ENCODE data around the gene MRRF.

MRRF gene

GRCh38 chr9:122277285-122277897 lies 12.7 kb downstream of the MRRF start:
- TF ChIP-seq CTCF (IDR thresholded peaks at IDR 0.05; ENCODE audit: control insufficient read depth, extremely low read depth, insufficient read depth), result no peak
- H3K4me3 ChIP-seq (ENCODE audit: low read depth, low read length), result no peak overlapping the region
- no peak for DNase-seq (ENCODE audit: low read depth)

GRCh38 chr9:122281368-122281767 lies 16.7 kb downstream of the MRRF start:
- TF ChIP-seq CTCF (IDR thresholded peaks at IDR 0.05; ENCODE audit: control insufficient read depth, extremely low read depth, insufficient read depth), result no peak
- H3K4me3 ChIP-seq (ENCODE audit: low read depth, low read length), result no peak overlapping the region
- no peak for DNase-seq (ENCODE audit: low read depth)

GRCh38 chr9:122286764-122287163 lies 22.1 kb downstream of the MRRF start:
- no peak overlapping the region for H3K4me3 ChIP-seq (ENCODE audit: low read depth, low read length)
- no peak for TF ChIP-seq CTCF (IDR thresholded peaks at IDR 0.05; ENCODE audit: control insufficient read depth, extremely low read depth, insufficient read depth)
- no peak for DNase-seq (ENCODE audit: low read depth)

- TF ChIP-seq CTCF (IDR thresholded peaks at IDR 0.05; ENCODE audit: control insufficient read depth, extremely low read depth, insufficient read depth), result no peak
- no peak overlapping the region for H3K4me3 ChIP-seq (ENCODE audit: low read depth, low read length)
- no peak for DNase-seq (ENCODE audit: low read depth)
Measured at GRCh38 chr9:122287214-122287720, 22.6 kb downstream of the MRRF start.

- no peak for DNase-seq (ENCODE audit: low read depth)
- TF ChIP-seq CTCF (IDR thresholded peaks at IDR 0.05; ENCODE audit: control insufficient read depth, extremely low read depth, insufficient read depth), result no peak
- H3K4me3 ChIP-seq (ENCODE audit: low read depth, low read length), result no peak overlapping the region
Measured at GRCh38 chr9:122291458-122291857, 26.8 kb downstream of the MRRF start.

GRCh38 chr9:122294531-122294930 lies 29.8 kb downstream of the MRRF start:
- DNase-seq (ENCODE audit: low read depth), result peak; percentile 64
- no peak for TF ChIP-seq CTCF (IDR thresholded peaks at IDR 0.05; ENCODE audit: control insufficient read depth, extremely low read depth, insufficient read depth)
- H3K4me3 ChIP-seq (ENCODE audit: low read depth, low read length), result no peak overlapping the region

- DNase-seq (ENCODE audit: low read depth), result no peak
Measured at GRCh38 chr9:122297512-122297911, 32.8 kb downstream of the MRRF start.

More at GRCh38 chr9:122297512-122297911, 32.8 kb downstream of the MRRF start:
- no peak for TF ChIP-seq CTCF (IDR thresholded peaks at IDR 0.05; ENCODE audit: control insufficient read depth, extremely low read depth, insufficient read depth)
- no peak overlapping the region for H3K4me3 ChIP-seq (ENCODE audit: low read depth, low read length)

Data from LNCaP clone FGC (cell line).